HG03066 (cell line): ENCODE results near the gene HACD2.

Source experiments
- ATAC-seq: cut with Tn5 transposase; IDR thresholded peaks from one replicate; pipeline ENCODE4 v1.9.1; 2021; ENCODE audit warnings: low read depth; ENCODE audit not compliant: unreplicated experiment

HACD2 gene

DNA sequence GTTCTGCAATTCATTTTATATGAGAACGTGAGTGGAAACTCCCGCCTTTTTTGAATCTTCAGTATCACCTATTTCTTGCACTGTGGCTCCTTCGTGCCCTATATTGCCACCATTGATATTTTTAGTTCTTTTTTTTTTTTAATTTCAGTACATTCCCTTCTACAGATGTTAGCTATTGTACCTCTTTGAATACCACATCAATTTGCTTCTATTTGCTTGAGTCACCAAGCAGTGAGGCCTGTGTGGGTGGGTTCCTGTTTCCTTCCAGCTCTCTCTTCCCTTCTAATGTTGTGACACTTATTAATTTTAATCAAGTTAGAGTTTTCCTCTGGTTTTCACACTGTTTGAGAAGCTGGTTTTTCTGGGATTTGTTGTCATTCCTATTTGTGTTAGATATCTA, 8.7 kb downstream of the HACD2 start:
- ATAC-seq = peak; percentile 61

DNA sequence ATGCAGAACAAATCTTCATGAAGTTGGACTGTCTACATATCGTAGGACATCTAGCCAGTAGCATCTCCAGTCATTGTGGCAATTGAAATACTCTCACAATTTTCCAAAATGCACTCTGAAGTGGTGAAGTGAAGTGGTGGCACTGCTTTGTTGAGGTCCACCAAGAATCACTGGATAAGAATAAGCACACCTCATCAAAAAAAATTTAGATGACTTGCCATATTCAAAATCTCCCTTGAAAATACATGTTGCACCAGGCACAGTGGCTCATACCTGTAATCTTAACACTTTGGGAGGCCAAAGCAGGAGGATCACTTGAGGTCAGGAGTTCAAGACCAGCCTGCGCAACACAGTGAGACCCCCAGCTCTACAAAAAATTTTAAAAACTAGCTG, 12.9 kb downstream of the HACD2 start:
- no peak for ATAC-seq

DNA sequence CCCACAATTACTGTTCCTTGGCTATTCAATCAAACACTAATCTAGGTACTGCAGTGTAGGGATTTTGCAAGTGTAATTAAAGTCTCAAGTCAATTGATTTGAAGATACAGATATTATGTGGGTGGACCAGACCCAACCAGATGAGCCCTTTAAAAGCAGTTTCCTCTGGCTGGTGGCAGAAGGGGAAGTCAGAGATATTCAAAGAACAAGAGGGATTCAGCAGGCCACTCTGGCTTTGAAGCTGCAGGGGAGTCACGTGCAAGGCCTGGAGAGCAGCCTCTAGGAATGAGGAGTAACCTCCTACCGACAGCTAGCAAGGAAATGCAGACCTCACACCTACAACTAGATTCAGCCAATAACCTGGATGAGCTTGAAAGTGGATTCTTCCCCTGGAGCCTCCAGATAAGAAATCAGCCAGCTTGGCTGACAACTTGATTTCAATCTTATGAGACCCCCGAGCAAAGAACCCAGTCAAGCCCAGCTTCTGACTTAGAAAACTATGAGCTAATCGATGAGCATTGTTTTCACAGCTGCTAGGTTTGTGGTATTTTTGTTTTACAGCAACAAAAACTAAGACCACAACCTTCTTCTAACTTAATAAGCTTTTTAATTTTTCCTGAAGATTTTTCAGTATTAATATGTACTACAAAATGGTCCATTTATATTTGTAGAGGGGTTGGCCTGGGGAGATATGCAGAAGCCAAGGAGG, 13.4 kb downstream of the HACD2 start:
- no peak for ATAC-seq

GRCh38 chr3:123568875-123569274, 16.0 kb downstream of the HACD2 start:
- ATAC-seq = no peak

- no peak for ATAC-seq
Observed at GRCh38 chr3:123568034-123568433, 16.8 kb downstream of the HACD2 start.

DNA sequence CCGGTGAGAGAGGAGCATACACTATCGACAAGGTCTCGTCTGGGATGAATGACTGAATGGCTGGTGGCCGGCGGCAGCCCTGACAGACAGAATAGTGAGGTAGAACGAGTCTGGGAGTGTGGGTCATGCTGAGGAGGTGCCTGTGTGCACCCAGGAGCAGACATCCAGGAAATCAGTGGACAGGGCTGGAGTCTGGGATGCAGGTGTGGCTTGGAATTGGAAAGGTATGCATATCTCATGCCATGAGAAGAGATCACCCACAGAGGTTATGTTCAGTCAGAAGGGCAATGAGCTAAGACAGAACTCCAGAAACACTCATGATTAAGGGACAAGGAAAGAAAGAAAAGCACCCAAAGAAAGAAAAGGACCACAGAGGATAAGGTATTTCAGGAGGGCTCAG, 20.8 kb downstream of the HACD2 start:
- no peak for ATAC-seq

GRCh38 chr3:123562547-123562946, 22.3 kb downstream of the HACD2 start:
- no peak for ATAC-seq

DNA sequence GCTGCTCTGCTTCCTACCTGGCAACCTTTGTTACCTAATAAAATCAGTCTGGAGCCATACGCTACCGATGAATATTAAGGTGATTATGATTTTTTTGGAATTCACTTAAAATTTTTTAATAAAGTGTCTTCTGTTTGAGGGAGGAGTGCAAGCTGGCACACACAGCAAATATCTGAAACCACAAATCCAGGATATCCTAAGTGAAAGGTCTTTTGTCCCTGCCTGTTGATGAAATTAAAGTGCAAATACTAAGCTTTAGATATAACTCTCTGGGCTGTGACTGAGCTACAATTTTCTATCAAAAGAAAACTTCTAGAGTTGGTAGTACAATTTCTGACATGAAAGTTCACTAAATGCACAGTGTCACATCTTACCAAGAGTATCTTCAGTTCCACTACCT, 23.7 kb downstream of the HACD2 start:
- ATAC-seq = no peak

GRCh38 chr3:123559040-123559861, 25.6 kb downstream of the HACD2 start:
- ATAC-seq = no peak

DNA sequence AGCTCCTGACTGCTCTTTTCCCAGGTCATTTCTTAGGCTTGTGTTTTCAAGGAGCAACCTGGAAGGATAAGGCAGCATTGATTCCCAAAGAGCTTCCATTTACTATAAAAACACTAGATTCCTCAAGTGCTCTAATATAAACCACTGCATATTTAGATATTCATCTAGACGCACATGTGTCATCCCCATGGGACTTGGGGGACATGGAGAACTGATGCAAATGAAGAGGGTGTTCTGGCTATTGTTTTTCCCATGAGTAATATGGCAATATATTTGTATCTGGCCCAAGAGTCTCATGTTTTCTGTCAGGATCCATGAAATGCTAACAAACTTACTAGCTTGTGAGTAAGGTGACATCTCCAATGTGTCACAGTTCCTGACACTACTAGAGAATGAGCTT, 31.3 kb downstream of the HACD2 start:
- ATAC-seq = no peak

- ATAC-seq = no peak
Observed at GRCh38 chr3:123552768-123553167, 32.1 kb downstream of the HACD2 start.

- no peak for ATAC-seq
Observed at GRCh38 chr3:123552095-123552714, 32.6 kb downstream of the HACD2 start.

- ATAC-seq = no peak
Observed at GRCh38 chr3:123547881-123548519, 36.9 kb downstream of the HACD2 start.

GRCh38 chr3:123546133-123546755, 38.6 kb downstream of the HACD2 start:
- ATAC-seq = no peak

DNA sequence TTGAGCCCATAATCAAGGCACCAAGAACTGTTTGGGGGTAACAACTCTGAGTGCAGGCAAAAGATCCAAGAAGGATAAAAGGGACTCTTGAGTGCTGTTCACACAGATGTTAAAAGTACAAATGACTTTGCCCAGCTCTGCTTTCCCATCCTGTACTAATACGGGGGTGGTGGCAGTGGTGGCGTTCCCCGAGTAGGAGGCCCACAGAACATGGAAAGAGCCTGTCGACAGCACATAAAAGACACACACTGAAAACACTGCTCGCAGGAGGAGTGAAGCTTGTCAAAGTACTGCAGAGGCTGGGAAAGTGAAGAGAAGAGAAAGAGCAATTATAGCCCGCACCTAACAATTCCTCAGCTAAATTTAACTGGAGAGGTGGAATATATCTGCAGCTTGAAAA, 40.9 kb downstream of the HACD2 start:
- ATAC-seq = no peak

DNA sequence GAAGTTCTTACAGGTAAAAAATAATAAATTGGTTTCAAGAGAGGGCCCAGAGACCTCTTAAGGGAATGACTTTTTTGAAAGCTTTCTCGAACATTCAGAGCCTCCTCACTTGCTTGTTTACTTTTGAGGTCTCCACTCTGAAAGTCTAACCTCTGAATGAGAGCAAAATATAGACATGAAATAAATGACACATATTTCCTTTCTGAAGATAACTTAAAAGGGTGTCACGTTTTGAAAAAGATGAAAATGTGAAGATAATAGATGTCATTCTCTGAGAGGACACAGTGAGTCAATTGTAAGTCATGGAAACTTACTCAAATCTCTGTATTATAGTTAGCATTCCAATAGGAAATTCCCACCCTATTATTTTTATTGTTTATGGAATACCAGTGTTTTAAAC, 44.6 kb downstream of the HACD2 start:
- no peak for ATAC-seq

- ATAC-seq = peak; percentile 58
Observed at GRCh38 chr3:123536153-123536895, 48.5 kb downstream of the HACD2 start.

DNA sequence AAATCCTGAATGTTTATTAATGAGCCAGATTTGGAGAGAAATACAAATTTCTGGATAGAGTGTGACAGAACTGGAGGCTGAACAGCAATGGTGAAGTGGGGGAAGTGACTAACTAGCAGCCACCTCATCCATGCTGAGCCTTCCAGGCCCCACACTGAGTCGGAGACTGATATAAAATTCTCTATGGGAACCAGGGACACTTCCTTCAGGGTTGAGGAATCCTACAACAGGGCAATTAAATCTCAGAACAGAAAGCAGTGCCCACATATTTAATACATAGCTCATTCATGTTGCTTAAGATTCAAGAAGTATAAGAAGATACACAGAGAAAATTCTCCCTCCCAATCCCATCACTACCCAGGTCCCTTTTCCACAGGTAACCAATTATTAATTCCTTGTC, 49.3 kb downstream of the HACD2 start:
- no peak for ATAC-seq

DNA sequence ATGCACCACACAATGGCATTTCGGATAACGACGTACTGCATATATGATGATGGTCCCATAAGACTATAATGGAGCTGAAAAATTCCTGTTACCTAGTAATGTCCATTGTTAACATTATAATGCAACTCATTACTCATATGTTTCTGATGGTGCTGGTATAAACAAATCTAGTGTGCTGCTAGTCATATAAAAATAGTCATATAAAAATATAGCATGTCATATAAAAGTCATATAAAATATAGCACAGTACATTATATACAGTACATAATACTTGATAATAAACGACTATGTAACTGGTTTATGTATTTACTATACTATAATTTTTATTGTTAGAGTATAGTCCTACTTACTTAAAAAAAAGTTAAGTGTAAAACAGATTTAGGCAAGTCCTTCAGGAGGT, 50.6 kb downstream of the HACD2 start:
- no peak for ATAC-seq

GRCh38 chr3:123533554-123534159, 51.2 kb downstream of the HACD2 start:
- ATAC-seq = no peak
